HS-27A (cell line): ENCODE measurements around the gene CCDC82.

Experiments
- DNase-seq: peaks from one replicate; pipeline ENCODE4 v3.0.0-alpha.2; 2012; ENCODE audit warnings: low read depth, missing footprints

CCDC82 gene

GRCh38 chr11:96361778-96362177, 27.9 kb downstream of the CCDC82 start:
- no peak for DNase-seq

- no peak for DNase-seq
Observed at GRCh38 chr11:96358321-96358720, 31.4 kb downstream of the CCDC82 start.

GRCh38 chr11:96357794-96358193, 31.9 kb downstream of the CCDC82 start:
- DNase-seq: no peak

- DNase-seq: no peak
Observed at GRCh38 chr11:96356848-96357247, 32.9 kb downstream of the CCDC82 start.

GRCh38 chr11:96342961-96343711, 46.6 kb downstream of the CCDC82 start, which contains the start of gene MAML2:
Gene MAML2, minus strand, starts transcription at chr11:96343195. Its CDS starts 1,300 bp downstream, at chr11:96341895.
- DNase-seq: no peak

GRCh38 chr11:96342014-96342960, 47.4 kb downstream of the CCDC82 start:
- DNase-seq: no peak

GRCh38 chr11:96341211-96342013, 48.3 kb downstream of the CCDC82 start:
- no peak for DNase-seq

- DNase-seq: no peak
Observed at GRCh38 chr11:96340555-96340885, 49.2 kb downstream of the CCDC82 start.

GRCh38 chr11:96339706-96340554, 49.8 kb downstream of the CCDC82 start:
- no peak for DNase-seq

- no peak for DNase-seq
Observed at GRCh38 chr11:96338910-96339705, 50.6 kb downstream of the CCDC82 start.

- DNase-seq: no peak
Observed at GRCh38 chr11:96337541-96338431, 51.9 kb downstream of the CCDC82 start.

- no peak for DNase-seq
Observed at GRCh38 chr11:96335388-96335787, 54.3 kb downstream of the CCDC82 start.

- no peak for DNase-seq
Observed at GRCh38 chr11:96334219-96334618, 55.5 kb downstream of the CCDC82 start.

GRCh38 chr11:96333191-96333719, 56.5 kb downstream of the CCDC82 start:
- no peak for DNase-seq

- DNase-seq: no peak
Observed at GRCh38 chr11:96332126-96332771, 57.5 kb downstream of the CCDC82 start.

GRCh38 chr11:96331699-96332116, 58.0 kb downstream of the CCDC82 start:
- DNase-seq: no peak

GRCh38 chr11:96330511-96330859, 59.2 kb downstream of the CCDC82 start:
- no peak for DNase-seq

GRCh38 chr11:96329855-96330510, 59.7 kb downstream of the CCDC82 start:
- DNase-seq: no peak
